GM12872 (cell line): Measurements from ENCODE around the gene FHOD3.

ENCODE experiments used
- CTCF ChIP-seq: IDR thresholded peaks from 3 replicates; pipeline ENCODE4 v1.5.1; 2011; ENCODE audit warnings: low read depth, mild to moderate bottlenecking, low read length, moderate library complexity; ENCODE audit not compliant: insufficient read depth

FHOD3 gene

GRCh38 chr18:36782710-36783109 lies 485.2 kb downstream of the FHOD3 start:
- TF ChIP-seq CTCF, result no peak

- no peak for TF ChIP-seq CTCF
These were observed 486.3 kb downstream of the FHOD3 start for GRCh38 chr18:36783792-36784191.

- no peak for TF ChIP-seq CTCF
These were observed 489.2 kb downstream of the FHOD3 start for GRCh38 chr18:36786686-36787085.

GRCh38 chr18:36792634-36793283 lies 495.2 kb downstream of the FHOD3 start:
- TF ChIP-seq CTCF, result no peak

GRCh38 chr18:36798738-36799473 lies 501.4 kb downstream of the FHOD3 start:
- TF ChIP-seq CTCF, result no peak

GRCh38 chr18:36805105-36805504 lies 507.6 kb downstream of the FHOD3 start:
- no peak for TF ChIP-seq CTCF

GRCh38 chr18:36808681-36809080 lies 511.2 kb downstream of the FHOD3 start:
- TF ChIP-seq CTCF, result no peak
